HCT116 (cell line): Measurements from ENCODE around the gene PRKG1. TPM values are rescaled to one million over a fixed set of nuclear protein-coding genes. Genes with fewer than 3 reads are reported as not detected.

Experiments
- ATAC-seq: fragments of 200-7000 bp; cut with Tn5 transposase; 2 replicates; pipeline ENCODE4 v1.9.1; 2020; ENCODE audit warnings: mild to moderate bottlenecking, moderate library complexity
- BruUV-seq: library from RNA; stranded (reverse); fragments of 400-500 nt; replicated peaks from 2 replicates; lab custom pipeline; 2021; lab: Mats Ljungman, UMichigan
- CTCF ChIA-PET: fragments of 300-600 bp; sonication (Branson Sonifier 250); formaldehyde crosslinking; loops from one replicate; lab custom pipeline; 2021; ENCODE audit warnings: antibody characterized with exemption; lab: Charles Lee
- POLR2A ChIA-PET: fragments of 300-600, 350-600 bp; sonication (Branson Sonifier 250); formaldehyde crosslinking; loops from one replicate; lab custom pipeline; 2021; ENCODE audit warnings: antibody characterized with exemption; lab: Charles Lee
- RAD21 ChIA-PET, 2 experiments: fragments of 300-600 bp; sonication (Branson Sonifier 250); formaldehyde crosslinking; loops; one replicate each; lab custom pipeline; 2023; ENCODE audit warnings: low total read pairs in 2 of 2; ENCODE audit not compliant: uncharacterized antibody in 2 of 2, unreplicated experiment in 2 of 2, low non-redundant PET in 1 of 2; lab: Charles Lee
- DNase-seq: peaks from one replicate; pipeline ENCODE4 v3.0.0-alpha.2; 2010; ENCODE audit warnings: low read depth, low spot score
- H2AFZ ChIP-seq: fragments of 200-600 bp; shearing (Covaris generic), sonication (generic); 2 replicates; pipeline ENCODE4 v1.6.1; 2017; ENCODE audit warnings: low read depth, mixed run types, mixed read lengths, antibody characterized with exemption, low read length; ENCODE audit not compliant: poor library complexity, severe bottlenecking
- H3K27ac ChIP-seq: 2 replicates; pipeline ENCODE4 v1.5.1; 2012; ENCODE audit warnings: low read depth, low read length
- H3K27me3 ChIP-seq: fragments of 200-600 bp; sonication (generic); 2 replicates; pipeline ENCODE4 v1.6.1; 2016; ENCODE audit warnings: mixed run types, low read length, mixed read lengths; ENCODE audit not compliant: insufficient read depth
- H3K36me3 ChIP-seq, 2 experiments: fragments of 200-500 bp in 1 of 2; fragments of 200-600 bp in 1 of 2; sonication (Bioruptor generic) in 1 of 2; sonication (generic) in 1 of 2; 2 replicates each; pipeline versions ENCODE4 v1.5.1 to v1.6.1; 2014 to 2016; ENCODE audit warnings: low read length in 2 of 2, inconsistent platforms in 1 of 2, mixed read lengths in 1 of 2, mixed run types in 1 of 2; ENCODE audit not compliant: insufficient read depth in 2 of 2, control insufficient read depth in 1 of 2
- H3K4me1 ChIP-seq, 2 experiments: fragments of 200-600 bp in 1 of 2; sonication (generic) in 1 of 2; 2 replicates each; pipeline versions ENCODE4 v1.5.1 to v1.6.1; 2012 to 2017; ENCODE audit warnings: low read length in 2 of 2, inconsistent platforms in 1 of 2, mild to moderate bottlenecking in 1 of 2, mixed read lengths in 1 of 2, mixed run types in 1 of 2, moderate library complexity in 1 of 2; ENCODE audit not compliant: insufficient read depth in 2 of 2, control insufficient read depth in 1 of 2
- H3K4me2 ChIP-seq: fragments of 200-600 bp; sonication (generic); 2 replicates; pipeline ENCODE4 v1.6.1; 2017; ENCODE audit warnings: mixed run types, low read length, mixed read lengths
- H3K4me3 ChIP-seq, 2 experiments: fragments of 200-600 bp in 1 of 2; sonication (generic) in 1 of 2; replicated peaks in 1 of 2; 2 replicates each; pipeline ENCODE4 v1.5.1; 2011 to 2016; ENCODE audit warnings: low read length in 2 of 2, control low read depth in 1 of 2, low read depth in 1 of 2, mild to moderate bottlenecking in 1 of 2, mixed read lengths in 1 of 2, mixed run types in 1 of 2
- H3K79me2 ChIP-seq: fragments of 200-600 bp; sonication (generic); 2 replicates; pipeline ENCODE4 v1.6.1; 2017; ENCODE audit warnings: mild to moderate bottlenecking, mixed run types, low read length, moderate library complexity, mixed read lengths; ENCODE audit not compliant: insufficient read depth
- H3K9ac ChIP-seq: fragments of 200-600 bp; sonication (generic); 2 replicates; pipeline ENCODE4 v1.6.1; 2016; ENCODE audit warnings: low read length, mixed read lengths
- H3K9me2 ChIP-seq: fragments of 200-600 bp; sonication (generic), shearing (Covaris generic); 2 replicates; pipeline ENCODE4 v1.6.1; 2017; ENCODE audit warnings: mixed run types, mild to moderate bottlenecking, moderate library complexity; ENCODE audit not compliant: insufficient read depth
- H3K9me3 ChIP-seq, 2 experiments: fragments of 200-500 bp in 1 of 2; fragments of 200-600 bp in 1 of 2; sonication (Bioruptor generic) in 1 of 2; sonication (generic) in 1 of 2; 2 replicates each; pipeline ENCODE4 v1.6.1; 2014 to 2017; ENCODE audit warnings: low read length in 2 of 2, mixed read lengths in 2 of 2, inconsistent platforms in 1 of 2, low read depth in 1 of 2, mild to moderate bottlenecking in 1 of 2, mixed run types in 1 of 2, moderate library complexity in 1 of 2; ENCODE audit not compliant: control insufficient read depth in 1 of 2, insufficient read depth in 1 of 2
- H4K20me1 ChIP-seq: fragments of 200-600 bp; sonication (generic), shearing (Covaris generic); 2 replicates; pipeline ENCODE4 v1.6.1; 2017; ENCODE audit warnings: mixed run types, mild to moderate bottlenecking, moderate library complexity; ENCODE audit not compliant: insufficient read depth
- ATF3 ChIP-seq: IDR thresholded peaks from 2 replicates; pipeline ENCODE4 v1.6.1; 2012
- CBX3 ChIP-seq: IDR thresholded peaks from 2 replicates; pipeline ENCODE4 v1.6.1; 2012; ENCODE audit warnings: low read depth
- EGR1 ChIP-seq: IDR thresholded peaks from 2 replicates; pipeline ENCODE4 v1.6.1; 2012; ENCODE audit warnings: low read depth
- ELF1 ChIP-seq: IDR thresholded peaks from 2 replicates; pipeline ENCODE4 v1.6.1; 2012; ENCODE audit warnings: low read depth, borderline replicate concordance
- EZH2 ChIP-seq: fragments of 200-600 bp; sonication (generic); IDR thresholded peaks from 2 replicates; pipeline ENCODE4 v1.6.1; 2017; ENCODE audit warnings: antibody characterized with exemption, mixed run types
- EZH2phosphoT487 ChIP-seq: fragments of 200-600 bp; IDR thresholded peaks from 2 replicates; pipeline ENCODE4 v1.6.1; 2018; ENCODE audit warnings: antibody characterized with exemption, borderline replicate concordance
- FOSL1 ChIP-seq: IDR thresholded peaks from 2 replicates; pipeline ENCODE4 v1.6.1; 2012; ENCODE audit warnings: low read depth
- JUND ChIP-seq: IDR thresholded peaks from 2 replicates; pipeline ENCODE4 v1.6.1; 2012
- POLR2A ChIP-seq: IDR thresholded peaks from 2 replicates; pipeline ENCODE4 v1.7.0; 2011; ENCODE audit warnings: borderline replicate concordance; ENCODE audit not compliant: insufficient read depth, insufficient read length; ENCODE audit errors: extremely low read depth
- POLR2AphosphoS5 ChIP-seq: IDR thresholded peaks from 2 replicates; pipeline ENCODE4 v1.6.1; 2011; ENCODE audit warnings: mild to moderate bottlenecking, low read depth, low read length, moderate library complexity
- RAD21 ChIP-seq: IDR thresholded peaks from 2 replicates; pipeline ENCODE4 v1.6.1; 2012; ENCODE audit warnings: low read depth, mild to moderate bottlenecking
- REST ChIP-seq: IDR thresholded peaks from 2 replicates; pipeline ENCODE4 v1.6.1; 2012; ENCODE audit warnings: low read depth
- SIN3A ChIP-seq: IDR thresholded peaks from 2 replicates; pipeline ENCODE4 v1.6.1; 2012; ENCODE audit warnings: low read depth
- SP1 ChIP-seq: IDR thresholded peaks from 2 replicates; pipeline ENCODE4 v1.6.1; 2012; ENCODE audit warnings: low read depth
- YY1 ChIP-seq: IDR thresholded peaks from 2 replicates; pipeline ENCODE4 v1.6.1; 2011; ENCODE audit warnings: low read length, low read depth, moderate library complexity, mild to moderate bottlenecking; ENCODE audit not compliant: insufficient replicate concordance; ENCODE audit errors: extremely low read depth
- ZBTB33 ChIP-seq: IDR thresholded peaks from 2 replicates; pipeline ENCODE4 v1.6.1; 2011; ENCODE audit warnings: mild to moderate bottlenecking, low read length, moderate library complexity; ENCODE audit not compliant: insufficient replicate concordance; ENCODE audit errors: extremely low read depth
- ZFX ChIP-seq: fragments of 450-650 bp; IDR thresholded peaks from 2 replicates; pipeline ENCODE4 v1.6.1; 2017
- ZNF274 ChIP-seq: fragments of 200-500 bp; sonication (Bioruptor generic); IDR thresholded peaks from 2 replicates; pipeline ENCODE4 v1.6.1; 2014; ENCODE audit warnings: mild to moderate bottlenecking, low read depth, low read length, inconsistent platforms
- intact Hi-C: fragments of 100-400 bp; cut with micrococcal nuclease; formaldehyde crosslinking; loops from 2 replicates; pipeline ENCODE4 v1.10.0; 2022
- total RNA-seq: library from RNA; stranded (reverse); gene quantifications from one replicate; pipeline ENCODE4 v1.2.1, GENCODE V29; 2021; ENCODE audit not compliant: unreplicated experiment

The PRKG1 gene
- total RNA-seq, 1 experiment from 2014 or later, result 1.4 TPM

- no peaks in the 10 kb centered on the region for H3K9me3 ChIP-seq
- no peaks in the 10 kb centered on the region; the same call in 1 of the 2 replicates for H3K27me3 ChIP-seq
- no peaks in the 10 kb centered on the region; a peak in 1 of 4 replicates for H3K36me3 ChIP-seq
- ATAC-seq (no peak), DNase-seq (no peak)
- no peak overlapping the region for H2AFZ ChIP-seq
- H3K4me2 ChIP-seq, result no peak overlapping the region
- no peaks in the 10 kb centered on the region for H3K79me2 ChIP-seq
- no peaks in the 10 kb centered on the region for H4K20me1 ChIP-seq
- no peak overlapping the region for H3K4me3 ChIP-seq
- no TSS peak for BruUV-seq
- TF ChIP-seq ATF3 (no peak), ZFX (no peak), POLR2AphosphoS5 (no peak), EZH2 (no peak), ZBTB33 (no peak), FOSL1 (no peak), SIN3A (no peak), YY1 (no peak), JUND (no peak), POLR2A (no peak), ZNF274 (no peak), EZH2phosphoT487 (no peak), REST (no peak), EGR1 (no peak), ELF1 (no peak), RAD21 (no peak), CBX3 (no peak), SP1 (no peak)
- POLR2A ChIA-PET, result no interaction called here
- no peak overlapping the region for H3K27ac ChIP-seq
- H3K4me1 ChIP-seq, result no peaks in the 10 kb centered on the region
- no peaks in the 10 kb centered on the region for H3K9me2 ChIP-seq
- intact Hi-C loops, result no loop called here
- no peak overlapping the region for H3K9ac ChIP-seq
- CTCF ChIA-PET, result no interaction called here
- RAD21 ChIA-PET, result no interaction called here
These were observed 820.7 kb downstream of the PRKG1 start for GRCh38 chr10:51894771-51895578.
